K562 (cell line): ENCODE data around the gene UCHL5. TPM values are rescaled to one million over a fixed set of nuclear protein-coding genes. Genes with fewer than 3 reads are reported as not detected.

ENCODE experiments used
- CREM ChIP-seq: IDR thresholded peaks from 2 replicates; pipeline ENCODE4 v1.6.1; 2014; ENCODE audit warnings: antibody characterized with exemption, low read depth
- FOXJ2 ChIP-seq: fragments of 200-800 bp; sonication (Bioruptor generic); IDR thresholded peaks from 2 replicates; pipeline ENCODE4 v1.6.1; 2016; ENCODE audit warnings: missing genetic modification characterization, missing compliant biosample characterization
- FOXK1 ChIP-seq: sonication (generic); formaldehyde crosslinking; IDR thresholded peaks from 2 replicates; pipeline ENCODE4 v1.8.0; 2022; ENCODE audit warnings: missing genetic modification reagents, mild to moderate bottlenecking, borderline replicate concordance
- FUS ChIP-seq: fragments of 200-400 bp; formaldehyde crosslinking; optimal IDR thresholded peaks from 2 replicates; pipeline ENCODE3; 2017; ENCODE audit warnings: low read depth, low read length
- GATA2 ChIP-seq: sonication (generic); formaldehyde crosslinking; IDR thresholded peaks from 2 replicates; pipeline ENCODE4 v1.4.0; 2020; ENCODE audit warnings: mild to moderate bottlenecking, missing genetic modification reagents
- KAT7 ChIP-seq: sonication (generic); formaldehyde crosslinking; IDR thresholded peaks from 2 replicates; pipeline ENCODE4 v1.8.0; 2022; ENCODE audit warnings: missing genetic modification reagents, mild to moderate bottlenecking, borderline replicate concordance
- KLF6 ChIP-seq: fragments of 250-450 bp; sonication (Bioruptor Pico); IDR thresholded peaks from 2 replicates; pipeline ENCODE4 v1.4.0; 2020; ENCODE audit warnings: mild to moderate bottlenecking, moderate library complexity, borderline replicate concordance
- MCM3 ChIP-seq: fragments of 450-650 bp; IDR thresholded peaks from 2 replicates; pipeline ENCODE4 v1.6.1; 2016
- NRF1 ChIP-seq, 2 experiments: fragments of 450-650 bp; IDR thresholded peaks in 1 of 2; conservative IDR thresholded peaks in 1 of 2; 2 replicates each; pipeline ENCODE4 v1.6.1; 2014; ENCODE audit warnings: mild to moderate bottlenecking in 2 of 2
- RBM14 ChIP-seq: fragments of 200-400 bp; formaldehyde crosslinking; IDR thresholded peaks from 2 replicates; pipeline ENCODE4 v1.6.1; 2018; ENCODE audit warnings: low read depth, mild to moderate bottlenecking, low read length, moderate library complexity, borderline replicate concordance; ENCODE audit not compliant: insufficient read depth
- STAG1 ChIP-seq: sonication (generic); formaldehyde crosslinking; IDR thresholded peaks from 2 replicates; pipeline ENCODE4 v1.5.0; 2020; ENCODE audit warnings: missing genetic modification reagents, borderline replicate concordance
- TBP ChIP-seq: optimal IDR thresholded peaks from 2 replicates; pipeline ENCODE3; 2011; ENCODE audit warnings: low read depth, low read length, improper control_type of control experiment
- TEAD4 ChIP-seq, 2 experiments: sonication (generic) in 1 of 2; formaldehyde crosslinking in 1 of 2; IDR thresholded peaks; 2 replicates each; pipeline versions ENCODE4 v1.6.1 to v1.8.0; 2012 to 2022; ENCODE audit warnings: borderline replicate concordance in 1 of 2, inconsistent platforms in 1 of 2, low read length in 1 of 2, mild to moderate bottlenecking in 1 of 2, missing genetic modification reagents in 1 of 2
- WHSC1 ChIP-seq: IDR thresholded peaks from one replicate; pipeline ENCODE4 v1.6.1; 2012; ENCODE audit warnings: low read length, control low read depth, inconsistent platforms
- polyA plus RNA-seq, 8 experiments: library from polyadenylated mRNA; depleted of rRNA in 4 of 8; stranded (reverse) in 5 of 8; unstranded in 3 of 8; fragments of >200 nt; fragmentation: Nextera tagmentation in 2 of 8; fragmentation: Illumina TruSeq in 1 of 8; extraction: Ambion mirVana in 2 of 8; extraction: Trizol in 1 of 8; gene quantifications; 2 replicates each; pipeline versions ENCODE4 v1.2.1 to v1.2.3, GENCODE V29; 2011 to 2014; ENCODE audit warnings: inconsistent platforms in 1 of 8, missing spikeins in 1 of 8
- total RNA-seq, 7 experiments: library from RNA; depleted of rRNA in 6 of 7; stranded (reverse); fragments of >200 nt in 6 of 7; fragmentation: Illumina TruSeq in 2 of 7; extraction: Trizol in 2 of 7; gene quantifications; 2 replicates each; pipeline versions ENCODE4 v1.2.1 to v1.2.3, GENCODE V29; 2011 to 2021; ENCODE audit warnings: low replicate concordance in 1 of 7
- TF ChIP-seq, protein P1 (sequence below): fragments of 450-650 bp; IDR thresholded peaks from 2 replicates; pipeline ENCODE4 v1.6.1; 2016; ENCODE audit warnings: mild to moderate bottlenecking, moderate library complexity

The UCHL5 gene
- total and polyA plus RNA-seq, 9 of the 15 experiments (the other 6 are each of a cell fraction or from before 2014, with no cell fraction given): 61.0 to 206 (median 122) TPM

DNA sequence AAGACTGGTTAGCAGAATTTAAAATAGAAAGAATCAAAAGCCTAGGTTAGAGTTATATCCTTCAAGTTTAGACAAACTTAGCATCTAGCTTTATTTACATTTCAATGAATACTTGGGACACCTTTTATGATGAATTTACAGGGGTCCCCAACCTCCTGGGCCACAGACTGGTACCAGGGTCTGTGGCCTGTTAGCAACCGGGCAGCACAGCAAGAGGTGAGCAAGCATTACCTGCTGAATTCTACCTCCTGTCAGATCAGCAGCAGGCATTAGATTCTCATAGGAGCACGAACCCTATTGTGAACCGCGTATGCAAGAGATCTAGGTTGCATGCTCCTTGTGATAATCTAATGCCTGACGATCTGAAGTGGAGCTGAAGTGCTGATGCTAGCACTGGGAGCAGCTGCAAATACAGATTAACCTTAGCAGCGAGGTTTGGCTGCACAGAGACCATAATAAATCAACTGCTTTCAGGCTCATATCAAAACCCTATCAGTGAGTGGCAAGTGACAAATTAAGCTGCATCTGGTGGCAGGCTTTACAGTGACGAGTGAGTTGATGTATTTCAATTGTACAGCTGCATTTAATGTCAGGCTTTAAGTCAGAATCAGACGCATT lies 82.0 kb downstream of the UCHL5 start (continued):
- TF ChIP-seq TEAD4 (IDR thresholded peaks at IDR 0.05; ENCODE audit: low read length) (peak; percentile 99), TEAD4 (CRISPR knock-in tag; IDR thresholded peaks at IDR 0.05; ENCODE audit: borderline replicate concordance) (no peak), NRF1 (conservative IDR thresholded peaks at IDR 0.05 in 1 of 2, IDR thresholded peaks at IDR 0.05 in 1 of 2) (no peak), TBP (no peak), FOXJ2 (tag) (no peak), RBM14 (no peak), MCM3 (no peak), FOXK1 (no peak), STAG1 (CRISPR knock-in tag) (no peak), WHSC1 (no peak), KAT7 (CRISPR knock-in tag) (no peak), FUS (no peak), KLF6 (no peak), GATA2 (CRISPR knock-in tag) (peak; percentile 91), CREM (peak; percentile 75)
- TF ChIP-seq, protein P1, sequence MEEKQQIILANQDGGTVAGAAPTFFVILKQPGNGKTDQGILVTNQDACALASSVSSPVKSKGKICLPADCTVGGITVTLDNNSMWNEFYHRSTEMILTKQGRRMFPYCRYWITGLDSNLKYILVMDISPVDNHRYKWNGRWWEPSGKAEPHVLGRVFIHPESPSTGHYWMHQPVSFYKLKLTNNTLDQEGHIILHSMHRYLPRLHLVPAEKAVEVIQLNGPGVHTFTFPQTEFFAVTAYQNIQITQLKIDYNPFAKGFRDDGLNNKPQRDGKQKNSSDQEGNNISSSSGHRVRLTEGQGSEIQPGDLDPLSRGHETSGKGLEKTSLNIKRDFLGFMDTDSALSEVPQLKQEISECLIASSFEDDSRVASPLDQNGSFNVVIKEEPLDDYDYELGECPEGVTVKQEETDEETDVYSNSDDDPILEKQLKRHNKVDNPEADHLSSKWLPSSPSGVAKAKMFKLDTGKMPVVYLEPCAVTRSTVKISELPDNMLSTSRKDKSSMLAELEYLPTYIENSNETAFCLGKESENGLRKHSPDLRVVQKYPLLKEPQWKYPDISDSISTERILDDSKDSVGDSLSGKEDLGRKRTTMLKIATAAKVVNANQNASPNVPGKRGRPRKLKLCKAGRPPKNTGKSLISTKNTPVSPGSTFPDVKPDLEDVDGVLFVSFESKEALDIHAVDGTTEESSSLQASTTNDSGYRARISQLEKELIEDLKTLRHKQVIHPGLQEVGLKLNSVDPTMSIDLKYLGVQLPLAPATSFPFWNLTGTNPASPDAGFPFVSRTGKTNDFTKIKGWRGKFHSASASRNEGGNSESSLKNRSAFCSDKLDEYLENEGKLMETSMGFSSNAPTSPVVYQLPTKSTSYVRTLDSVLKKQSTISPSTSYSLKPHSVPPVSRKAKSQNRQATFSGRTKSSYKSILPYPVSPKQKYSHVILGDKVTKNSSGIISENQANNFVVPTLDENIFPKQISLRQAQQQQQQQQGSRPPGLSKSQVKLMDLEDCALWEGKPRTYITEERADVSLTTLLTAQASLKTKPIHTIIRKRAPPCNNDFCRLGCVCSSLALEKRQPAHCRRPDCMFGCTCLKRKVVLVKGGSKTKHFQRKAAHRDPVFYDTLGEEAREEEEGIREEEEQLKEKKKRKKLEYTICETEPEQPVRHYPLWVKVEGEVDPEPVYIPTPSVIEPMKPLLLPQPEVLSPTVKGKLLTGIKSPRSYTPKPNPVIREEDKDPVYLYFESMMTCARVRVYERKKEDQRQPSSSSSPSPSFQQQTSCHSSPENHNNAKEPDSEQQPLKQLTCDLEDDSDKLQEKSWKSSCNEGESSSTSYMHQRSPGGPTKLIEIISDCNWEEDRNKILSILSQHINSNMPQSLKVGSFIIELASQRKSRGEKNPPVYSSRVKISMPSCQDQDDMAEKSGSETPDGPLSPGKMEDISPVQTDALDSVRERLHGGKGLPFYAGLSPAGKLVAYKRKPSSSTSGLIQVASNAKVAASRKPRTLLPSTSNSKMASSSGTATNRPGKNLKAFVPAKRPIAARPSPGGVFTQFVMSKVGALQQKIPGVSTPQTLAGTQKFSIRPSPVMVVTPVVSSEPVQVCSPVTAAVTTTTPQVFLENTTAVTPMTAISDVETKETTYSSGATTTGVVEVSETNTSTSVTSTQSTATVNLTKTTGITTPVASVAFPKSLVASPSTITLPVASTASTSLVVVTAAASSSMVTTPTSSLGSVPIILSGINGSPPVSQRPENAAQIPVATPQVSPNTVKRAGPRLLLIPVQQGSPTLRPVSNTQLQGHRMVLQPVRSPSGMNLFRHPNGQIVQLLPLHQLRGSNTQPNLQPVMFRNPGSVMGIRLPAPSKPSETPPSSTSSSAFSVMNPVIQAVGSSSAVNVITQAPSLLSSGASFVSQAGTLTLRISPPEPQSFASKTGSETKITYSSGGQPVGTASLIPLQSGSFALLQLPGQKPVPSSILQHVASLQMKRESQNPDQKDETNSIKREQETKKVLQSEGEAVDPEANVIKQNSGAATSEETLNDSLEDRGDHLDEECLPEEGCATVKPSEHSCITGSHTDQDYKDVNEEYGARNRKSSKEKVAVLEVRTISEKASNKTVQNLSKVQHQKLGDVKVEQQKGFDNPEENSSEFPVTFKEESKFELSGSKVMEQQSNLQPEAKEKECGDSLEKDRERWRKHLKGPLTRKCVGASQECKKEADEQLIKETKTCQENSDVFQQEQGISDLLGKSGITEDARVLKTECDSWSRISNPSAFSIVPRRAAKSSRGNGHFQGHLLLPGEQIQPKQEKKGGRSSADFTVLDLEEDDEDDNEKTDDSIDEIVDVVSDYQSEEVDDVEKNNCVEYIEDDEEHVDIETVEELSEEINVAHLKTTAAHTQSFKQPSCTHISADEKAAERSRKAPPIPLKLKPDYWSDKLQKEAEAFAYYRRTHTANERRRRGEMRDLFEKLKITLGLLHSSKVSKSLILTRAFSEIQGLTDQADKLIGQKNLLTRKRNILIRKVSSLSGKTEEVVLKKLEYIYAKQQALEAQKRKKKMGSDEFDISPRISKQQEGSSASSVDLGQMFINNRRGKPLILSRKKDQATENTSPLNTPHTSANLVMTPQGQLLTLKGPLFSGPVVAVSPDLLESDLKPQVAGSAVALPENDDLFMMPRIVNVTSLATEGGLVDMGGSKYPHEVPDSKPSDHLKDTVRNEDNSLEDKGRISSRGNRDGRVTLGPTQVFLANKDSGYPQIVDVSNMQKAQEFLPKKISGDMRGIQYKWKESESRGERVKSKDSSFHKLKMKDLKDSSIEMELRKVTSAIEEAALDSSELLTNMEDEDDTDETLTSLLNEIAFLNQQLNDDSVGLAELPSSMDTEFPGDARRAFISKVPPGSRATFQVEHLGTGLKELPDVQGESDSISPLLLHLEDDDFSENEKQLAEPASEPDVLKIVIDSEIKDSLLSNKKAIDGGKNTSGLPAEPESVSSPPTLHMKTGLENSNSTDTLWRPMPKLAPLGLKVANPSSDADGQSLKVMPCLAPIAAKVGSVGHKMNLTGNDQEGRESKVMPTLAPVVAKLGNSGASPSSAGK: no peak; the same call in 1 of the 2 replicates
